Measurements from ENCODE around the gene ALDH1L1. TPM values are rescaled to one million over a fixed set of nuclear protein-coding genes. Genes with fewer than 3 reads are reported as not detected.

The ALDH1L1 gene
- total and polyA plus RNA-seq, 9 of the 15 experiments (the other 6 are each of a cell fraction or from before 2014, with no cell fraction given), result 0.06 to 1.9 (median 0.57) TPM; not detected in 1

GRCh38 chr3:126130981-126131745 lies 49.2 kb downstream of the ALDH1L1 start (continued):
- no peak for TF ChIP-seq MBD1 (CRISPR knock-in tag; IDR thresholded peaks at IDR 0.05)
- no peak for TF ChIP-seq BRF1 (IDR thresholded peaks at IDR 0.05; ENCODE audit: borderline replicate concordance, extremely low read depth, insufficient read length)
- TF ChIP-seq CEBPB (tag; IDR thresholded peaks at IDR 0.05), result no peak
- no peak for TF ChIP-seq TAL1 (IDR thresholded peaks at IDR 0.05)
- TF ChIP-seq ZNF780A (CRISPR knock-in tag; IDR thresholded peaks at IDR 0.05), result no peak
- TF ChIP-seq ZNF146 (CRISPR knock-in tag; IDR thresholded peaks at IDR 0.05; ENCODE audit: unreplicated experiment), result no peak
- no peak for TF ChIP-seq ZNF197 (CRISPR knock-in tag; IDR thresholded peaks at IDR 0.05; ENCODE audit: low read depth)
- no peak for TF ChIP-seq GATAD2B (IDR thresholded peaks at IDR 0.05; ENCODE audit: borderline replicate concordance)
- TF ChIP-seq HMGN3 (IDR thresholded peaks at IDR 0.05; ENCODE audit: borderline replicate concordance, extremely low read depth, insufficient read length, low read depth, low read length), result no peak
